ENCODE measurements around the gene ARL16.

DNA sequence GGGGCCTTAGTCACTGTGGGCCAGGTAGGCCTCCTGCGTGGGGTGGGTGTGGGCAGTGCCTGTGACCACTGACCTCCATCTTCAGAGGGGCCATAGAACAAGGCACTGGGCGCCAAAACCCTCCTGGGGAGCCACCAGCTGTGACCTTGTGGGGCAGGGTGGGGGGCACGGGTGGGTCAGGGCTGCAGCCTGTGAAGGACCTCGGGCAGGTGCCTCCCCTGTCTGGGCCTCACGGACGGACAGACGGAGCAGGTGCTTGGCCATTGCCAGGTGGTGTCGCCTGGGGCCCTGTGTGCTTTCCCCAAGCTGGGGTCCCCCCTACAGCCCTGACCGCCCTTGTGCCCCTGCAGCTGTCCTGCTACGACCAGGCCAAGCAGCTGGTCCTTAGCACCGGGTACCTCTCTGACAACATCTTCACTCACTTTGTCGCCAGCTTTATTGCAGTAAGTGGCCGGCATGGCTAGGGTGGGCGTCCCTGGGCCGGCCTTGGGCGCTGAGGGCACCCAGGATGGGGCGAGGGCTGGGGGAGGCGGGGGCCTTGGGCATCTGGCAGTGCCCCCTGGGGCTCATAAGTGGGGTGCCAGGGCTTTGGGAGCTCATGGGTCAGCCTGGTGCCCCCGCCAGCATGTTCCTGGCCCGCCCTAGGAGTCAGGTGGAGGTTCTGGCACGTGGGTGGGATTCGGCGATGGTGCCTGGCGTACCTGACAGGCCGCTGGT is 33.6 kb upstream of the ARL16 start:
- TF ChIP-seq POLR2A (IDR thresholded peaks at IDR 0.05), result no peak
- TF ChIP-seq, protein P1, sequence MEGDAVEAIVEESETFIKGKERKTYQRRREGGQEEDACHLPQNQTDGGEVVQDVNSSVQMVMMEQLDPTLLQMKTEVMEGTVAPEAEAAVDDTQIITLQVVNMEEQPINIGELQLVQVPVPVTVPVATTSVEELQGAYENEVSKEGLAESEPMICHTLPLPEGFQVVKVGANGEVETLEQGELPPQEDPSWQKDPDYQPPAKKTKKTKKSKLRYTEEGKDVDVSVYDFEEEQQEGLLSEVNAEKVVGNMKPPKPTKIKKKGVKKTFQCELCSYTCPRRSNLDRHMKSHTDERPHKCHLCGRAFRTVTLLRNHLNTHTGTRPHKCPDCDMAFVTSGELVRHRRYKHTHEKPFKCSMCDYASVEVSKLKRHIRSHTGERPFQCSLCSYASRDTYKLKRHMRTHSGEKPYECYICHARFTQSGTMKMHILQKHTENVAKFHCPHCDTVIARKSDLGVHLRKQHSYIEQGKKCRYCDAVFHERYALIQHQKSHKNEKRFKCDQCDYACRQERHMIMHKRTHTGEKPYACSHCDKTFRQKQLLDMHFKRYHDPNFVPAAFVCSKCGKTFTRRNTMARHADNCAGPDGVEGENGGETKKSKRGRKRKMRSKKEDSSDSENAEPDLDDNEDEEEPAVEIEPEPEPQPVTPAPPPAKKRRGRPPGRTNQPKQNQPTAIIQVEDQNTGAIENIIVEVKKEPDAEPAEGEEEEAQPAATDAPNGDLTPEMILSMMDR (IDR thresholded peaks at IDR 0.05), result no peak
